Fibroblast of skin of left biceps (primary cell): ENCODE results near the gene GRB10.
"Not testable (repeated sequence)": the region's sequence is repeated elsewhere in the genome, so short reads cannot be mapped to it uniquely, and the experiment has no call there.

ENCODE experiments used
- DNase-seq, 2 experiments: peaks; one replicate each; pipeline ENCODE4 v3.0.0-alpha.2; 2013; ENCODE audit warnings: low read depth in 2 of 2

The GRB10 gene

DNA sequence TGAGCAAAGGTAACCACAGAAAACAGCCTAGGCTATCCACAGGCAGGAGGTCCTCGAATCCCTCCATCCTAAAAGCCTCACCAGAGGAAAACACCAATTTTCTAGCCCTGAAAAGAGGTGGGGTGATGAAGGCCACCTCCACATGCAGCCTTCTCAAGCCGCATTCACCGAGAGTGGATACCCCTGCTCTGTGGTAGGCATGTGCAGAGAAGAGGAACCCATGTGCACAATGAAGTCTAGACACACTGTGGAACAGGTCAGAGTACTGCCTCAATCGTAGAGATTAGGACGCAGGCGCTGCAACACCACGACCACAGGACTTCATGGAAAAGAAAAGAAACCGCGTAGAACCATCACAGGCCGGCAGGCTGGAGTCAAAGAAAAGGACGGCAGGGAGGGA is 38.8 kb downstream of the GRB10 start:
- no peak for DNase-seq

DNA sequence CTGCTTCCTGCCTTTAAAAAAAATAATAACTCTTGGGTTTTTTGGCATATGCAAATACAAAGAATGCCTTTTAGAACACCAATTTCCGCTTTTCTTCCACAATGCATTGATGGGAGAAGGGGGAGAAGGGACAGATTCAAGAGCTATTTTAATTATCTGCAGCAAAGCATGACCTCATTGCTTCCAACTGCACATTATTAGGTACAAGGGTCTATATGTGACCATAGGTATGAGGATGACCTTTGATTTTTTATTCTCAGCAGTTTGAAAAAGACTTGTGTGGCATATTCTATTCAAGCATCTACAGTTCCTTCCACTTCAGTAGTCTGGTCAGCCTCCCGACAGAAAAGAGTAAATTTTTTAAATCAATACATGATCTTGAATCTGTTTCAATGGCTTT is 39.7 kb downstream of the GRB10 start:
- DNase-seq, result no peak

DNA sequence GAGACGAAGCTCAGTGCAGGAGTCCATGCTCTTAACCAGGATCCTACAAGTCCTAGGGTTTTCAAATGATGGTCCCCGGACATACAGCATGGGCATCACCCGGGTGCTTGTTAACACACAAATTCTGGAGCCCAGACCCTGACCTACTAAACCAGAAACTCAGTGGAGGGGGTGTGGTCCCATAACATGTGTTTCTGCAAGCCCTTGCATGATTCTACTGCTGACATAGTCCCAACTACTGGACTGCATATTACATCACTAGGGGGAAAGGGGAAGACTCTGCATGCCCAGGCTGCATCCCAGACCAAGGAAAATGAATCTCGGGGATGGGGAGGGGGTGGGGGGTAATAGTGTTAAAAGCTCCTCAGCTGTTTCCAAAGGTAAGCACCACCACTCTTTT is 40.3 kb downstream of the GRB10 start:
- no peak for DNase-seq

DNA sequence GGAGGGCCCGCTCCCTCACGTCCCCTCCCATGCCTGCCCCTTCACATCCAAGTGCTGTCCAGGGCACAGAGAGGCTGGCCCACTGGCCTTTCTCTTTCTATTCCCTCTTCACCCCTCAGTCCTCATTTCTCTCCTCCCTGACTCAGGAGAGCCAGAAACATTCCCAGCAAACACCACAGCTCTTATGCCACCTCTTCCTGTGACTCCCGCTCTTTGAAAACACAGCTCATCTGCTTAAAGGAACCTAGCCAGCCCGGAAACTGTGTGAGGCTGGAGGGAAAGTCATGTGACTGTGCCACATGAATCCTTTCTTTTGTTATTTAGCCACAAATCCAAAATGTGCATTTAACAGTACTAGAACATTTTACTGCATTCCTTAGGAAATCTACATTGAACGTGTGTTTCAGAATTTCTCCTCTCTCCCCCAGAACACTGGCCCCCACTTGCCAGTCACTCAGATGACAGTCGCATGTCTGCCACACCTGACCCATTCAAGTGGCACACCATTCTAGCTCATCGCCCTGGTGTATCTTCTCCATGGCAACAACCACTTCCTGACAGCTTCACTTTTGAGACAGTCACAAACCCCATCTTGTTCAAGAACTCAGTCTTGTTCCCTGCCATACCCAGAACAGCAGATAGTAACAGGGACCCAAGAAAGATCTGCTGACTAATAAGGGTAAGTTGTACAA is 42.8 kb downstream of the GRB10 start:
- no peak for DNase-seq

DNA sequence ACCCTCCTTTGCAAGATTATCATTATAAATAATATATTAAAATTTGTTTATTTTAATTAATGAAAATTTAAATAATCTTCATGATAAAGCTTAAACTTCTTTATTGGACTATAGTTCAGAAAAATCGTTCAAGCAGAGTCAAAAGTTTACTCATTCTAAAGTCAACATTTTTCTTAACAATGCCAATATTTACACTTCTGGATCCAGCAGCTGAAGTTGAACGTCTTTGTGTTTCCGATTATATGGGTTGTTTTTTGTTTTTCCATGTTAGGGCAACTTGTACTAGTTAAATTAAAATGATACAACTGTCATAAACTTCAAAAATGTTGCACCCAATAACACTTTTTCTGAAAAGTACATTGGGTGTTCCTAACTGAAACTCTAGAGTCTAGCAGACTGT is 43.8 kb downstream of the GRB10 start:
- DNase-seq, result no peak

DNA sequence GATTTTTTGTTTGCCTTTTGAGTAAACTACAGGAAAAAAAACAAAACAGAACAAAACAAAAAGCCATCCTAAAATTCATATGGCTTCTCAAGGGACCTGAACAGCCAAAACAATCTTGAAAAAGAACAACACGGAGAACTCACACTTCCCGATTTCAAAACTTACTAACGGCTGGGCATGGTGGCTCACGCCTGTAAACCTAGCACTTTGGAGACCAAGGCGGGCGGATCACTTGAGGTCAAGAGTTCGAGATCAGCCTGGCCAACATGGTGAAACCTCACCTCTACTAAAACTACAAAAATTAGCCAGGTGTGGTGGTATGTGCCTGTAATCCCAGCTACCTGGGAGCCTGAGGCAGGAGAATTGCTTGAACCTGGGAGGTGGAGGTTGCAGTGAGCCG is 46.9 kb downstream of the GRB10 start:
- not testable (repeated sequence) for DNase-seq

DNA sequence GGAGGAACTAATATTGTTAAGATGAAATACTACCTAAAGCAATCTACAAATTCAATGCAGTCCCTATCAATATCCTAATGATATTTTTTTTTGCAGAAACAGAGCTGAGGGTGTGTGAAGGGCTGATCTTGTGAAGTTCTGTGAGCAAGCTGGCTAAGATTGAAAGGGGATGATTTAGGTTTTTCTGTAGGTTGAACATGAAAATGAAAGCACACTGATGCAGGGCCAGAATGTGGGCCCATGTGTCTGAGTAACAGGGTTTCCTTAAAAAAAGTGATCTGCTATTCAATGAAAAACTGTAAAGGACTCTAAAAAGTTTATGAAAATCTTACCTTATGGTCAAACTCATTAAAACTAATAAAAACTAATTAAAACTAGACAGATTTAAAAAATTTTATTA is 47.4 kb downstream of the GRB10 start:
- no peak for DNase-seq

DNA sequence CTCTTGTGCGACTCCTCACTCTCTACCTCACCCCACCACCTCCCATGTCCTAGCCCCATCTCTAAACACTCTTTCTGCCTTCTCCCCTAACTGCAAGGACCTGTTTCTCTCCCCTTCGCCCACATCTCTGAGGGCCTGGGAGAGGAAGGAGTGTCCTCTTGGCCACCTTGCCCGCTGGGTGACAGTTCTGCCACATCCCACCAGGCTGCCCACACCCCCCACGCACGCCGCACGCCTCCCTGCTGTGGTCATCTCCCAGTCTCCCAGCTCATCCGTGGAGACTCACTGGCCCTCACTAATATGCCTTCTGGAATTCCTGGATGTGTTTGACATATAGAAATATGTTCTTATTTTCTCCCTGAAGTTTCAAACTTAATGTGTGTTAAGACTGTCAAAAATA is 48.5 kb downstream of the GRB10 start:
- no peak for DNase-seq

DNA sequence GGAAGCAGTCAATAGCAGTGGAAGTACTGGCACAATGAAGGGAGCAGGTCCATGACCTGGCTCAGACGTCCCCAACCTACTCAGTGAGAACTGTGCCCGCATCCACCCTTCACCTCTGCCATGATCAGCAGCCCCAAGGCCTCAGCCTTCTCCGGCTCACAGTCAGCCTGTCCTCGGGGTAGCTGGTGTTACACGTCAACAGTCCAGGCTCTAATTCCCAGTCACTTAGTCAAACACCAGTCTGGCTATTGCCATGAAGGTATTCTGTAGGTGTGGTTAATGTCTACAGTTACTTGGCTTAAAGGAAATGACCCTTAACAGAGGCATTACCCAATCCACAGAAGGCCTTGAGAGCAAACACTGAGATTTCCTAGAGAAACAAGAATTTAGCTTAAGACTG is 49.1 kb downstream of the GRB10 start:
- no peak for DNase-seq

DNA sequence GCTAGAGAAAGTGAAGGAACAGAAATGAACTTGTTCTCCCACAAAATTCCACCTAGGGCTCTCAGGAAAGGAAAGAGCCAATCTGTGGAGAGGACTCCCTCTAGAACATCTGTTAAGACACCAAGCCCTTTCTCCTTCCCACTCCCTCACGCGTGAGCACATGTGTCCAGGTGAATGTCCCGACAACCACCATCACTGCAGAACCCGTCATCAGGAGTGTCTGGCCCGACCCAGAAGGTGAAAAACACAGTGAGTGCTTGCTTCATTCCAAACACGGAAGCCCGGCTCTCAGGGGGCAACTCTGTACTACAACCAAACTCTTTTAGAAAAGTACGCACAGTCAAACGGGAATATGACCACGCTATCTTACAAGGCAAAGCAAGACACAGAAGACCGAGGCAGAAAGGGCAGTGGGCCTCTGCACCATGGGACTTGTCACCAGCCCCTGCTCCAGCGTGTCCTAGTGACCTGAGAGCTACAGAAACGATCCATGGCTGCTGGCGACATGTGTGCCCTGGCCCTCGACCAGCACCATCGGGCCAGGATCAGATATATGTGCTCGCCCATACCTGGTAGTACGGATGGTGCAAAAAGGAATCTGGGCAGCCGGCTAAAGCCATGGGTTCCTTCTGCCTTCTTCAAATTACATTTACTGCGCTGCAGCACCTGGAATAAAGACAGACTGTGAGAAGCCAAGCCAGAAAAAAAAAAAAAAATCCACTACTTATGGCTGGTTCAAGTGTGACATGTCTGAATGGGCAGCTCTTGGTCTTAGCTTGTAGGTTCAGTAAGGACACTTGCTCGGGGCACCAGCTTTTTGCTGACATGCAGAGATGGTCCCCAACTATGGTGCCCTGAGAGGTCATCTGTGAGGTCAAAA is 50.8 kb downstream of the GRB10 start:
- no peak for DNase-seq

DNA sequence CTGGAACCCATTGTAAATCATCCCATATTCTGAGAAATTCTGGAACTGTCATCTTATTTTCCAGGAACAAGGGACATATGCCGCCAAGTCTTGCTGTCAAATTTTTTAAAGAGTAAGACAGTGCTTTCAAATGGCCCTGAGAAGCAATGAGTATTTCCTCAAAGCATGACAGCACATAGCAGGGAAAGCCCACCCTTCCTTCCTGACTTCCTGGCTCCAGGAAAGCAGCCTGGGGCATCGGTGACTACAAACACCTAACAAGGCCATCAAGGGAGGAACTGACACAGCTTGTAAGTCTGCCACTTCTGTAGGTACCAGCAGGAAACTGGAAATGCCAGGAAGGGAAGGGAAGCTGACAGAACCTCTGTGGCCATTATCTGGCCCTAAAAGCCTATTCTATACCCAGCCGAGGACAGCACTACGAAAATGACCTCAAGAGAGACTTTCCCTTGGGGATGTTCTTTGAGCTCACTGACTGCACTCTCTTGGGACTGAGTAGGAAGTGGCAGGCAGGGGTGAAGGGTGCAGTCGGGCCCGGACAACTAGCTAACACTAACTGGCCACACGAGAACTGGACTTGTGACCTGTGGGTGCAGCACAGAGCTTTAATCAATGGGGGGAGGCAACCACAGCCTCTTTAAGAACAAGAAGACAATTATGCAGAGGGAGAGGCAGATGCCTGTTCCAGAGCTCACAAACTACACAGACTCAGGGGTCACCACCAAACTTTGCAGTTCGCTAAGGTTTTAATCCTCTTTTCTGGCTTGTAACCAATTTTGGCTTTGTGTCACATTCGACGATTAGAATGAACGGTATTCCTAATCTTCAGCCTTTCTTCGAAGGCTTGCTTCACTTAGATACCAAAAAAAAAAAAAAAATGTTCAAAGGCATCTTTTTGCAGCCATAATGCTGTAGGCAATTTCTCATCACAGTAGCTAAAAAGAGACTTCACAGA is 52.0 kb downstream of the GRB10 start:
- no peak for DNase-seq

DNA sequence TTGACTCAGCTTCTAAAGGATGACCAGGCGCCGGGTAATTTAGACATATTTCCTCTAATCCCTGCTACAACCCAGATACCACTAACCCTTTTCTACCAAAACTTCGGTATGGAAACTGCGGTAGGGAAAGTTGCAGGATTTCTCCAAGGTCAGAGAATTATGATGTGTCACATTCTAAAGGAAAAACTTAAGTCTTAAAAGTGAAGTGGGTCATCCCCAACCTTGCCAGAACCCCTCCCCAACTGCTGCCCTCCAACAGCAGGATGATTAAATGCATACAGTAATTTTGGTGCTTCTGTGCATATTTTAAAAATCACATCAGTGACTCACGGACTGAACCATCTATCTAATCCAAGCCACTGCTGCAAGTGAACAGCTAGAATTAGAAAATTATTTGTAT is 52.7 kb downstream of the GRB10 start:
- peak; percentile 41 to 56 for DNase-seq

DNA sequence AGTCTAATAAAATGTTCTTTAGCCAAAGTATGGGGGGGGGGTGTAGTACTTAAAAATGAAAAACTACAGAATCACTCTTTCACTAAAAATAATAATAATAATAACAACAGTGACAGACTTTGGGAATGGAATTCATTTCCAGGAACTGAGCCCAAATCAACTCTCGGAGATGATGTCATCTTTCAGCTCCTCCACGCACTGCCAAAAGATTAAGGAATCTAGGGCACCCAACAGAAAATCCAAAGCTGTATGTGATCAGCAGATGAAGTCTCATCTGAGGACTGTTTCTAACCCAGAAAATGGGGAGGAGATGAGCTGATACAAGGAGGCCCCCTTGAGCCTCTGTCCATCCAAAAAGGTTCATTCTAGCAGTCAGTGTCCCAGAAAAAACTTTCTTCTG is 54.5 kb downstream of the GRB10 start:
- DNase-seq, result peak; percentile 9 to 23

DNA sequence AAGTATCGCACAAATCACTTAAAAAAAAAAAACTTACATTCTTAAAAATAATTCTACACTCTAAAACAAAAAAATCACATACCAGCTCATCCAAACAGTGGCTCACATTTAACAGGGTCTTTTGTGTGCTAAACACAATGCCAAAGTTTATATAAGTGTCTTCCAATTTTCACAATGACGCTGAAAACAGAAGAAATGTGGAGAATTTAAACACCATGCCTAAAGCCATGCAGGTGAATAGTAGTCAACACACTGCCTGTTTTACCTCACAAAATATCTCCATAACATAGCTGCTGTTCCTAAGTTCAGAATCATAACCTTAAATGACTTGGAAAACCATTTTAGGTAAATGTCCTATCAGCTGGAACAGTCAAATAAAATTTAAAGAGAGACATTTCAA is 55.0 kb downstream of the GRB10 start:
- no peak for DNase-seq

DNA sequence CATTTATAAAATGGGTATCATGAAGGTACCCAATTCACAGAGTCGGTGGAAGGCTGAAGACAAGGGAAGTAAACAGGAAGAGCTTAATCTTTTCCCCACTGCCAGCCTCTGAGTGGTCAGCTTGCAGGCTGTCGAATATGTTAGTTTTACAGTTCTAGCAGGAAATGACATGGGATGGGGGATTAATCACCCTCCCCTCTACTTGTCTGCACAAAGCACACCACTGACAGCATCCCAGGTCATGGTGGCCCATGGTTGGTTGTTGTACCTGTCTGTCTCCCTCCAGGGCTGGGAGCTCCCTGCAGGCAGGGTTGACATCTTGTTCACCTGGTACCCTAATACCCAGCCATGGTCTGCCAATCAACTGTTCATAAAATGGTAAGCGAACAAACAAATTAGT is 55.6 kb downstream of the GRB10 start:
- DNase-seq, result no peak

DNA sequence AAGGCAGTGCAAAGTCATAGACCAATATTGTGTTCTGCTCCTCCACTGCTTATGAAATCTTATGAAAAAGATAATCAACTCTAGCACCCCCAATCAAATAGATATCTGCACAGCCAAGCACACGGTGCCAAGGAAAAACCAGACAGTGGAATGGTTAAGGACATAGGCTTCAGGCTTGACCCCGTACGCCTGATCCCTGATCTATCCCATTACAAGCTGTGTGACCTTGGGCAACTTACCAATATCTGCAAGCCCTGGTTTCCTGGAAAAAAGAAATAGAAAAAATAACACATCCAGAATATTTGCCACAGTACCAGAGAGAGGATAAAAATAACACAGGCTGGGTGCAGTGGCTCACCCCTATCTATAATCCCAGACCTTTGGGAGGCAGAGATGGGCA is 56.9 kb downstream of the GRB10 start:
- no peak for DNase-seq

DNA sequence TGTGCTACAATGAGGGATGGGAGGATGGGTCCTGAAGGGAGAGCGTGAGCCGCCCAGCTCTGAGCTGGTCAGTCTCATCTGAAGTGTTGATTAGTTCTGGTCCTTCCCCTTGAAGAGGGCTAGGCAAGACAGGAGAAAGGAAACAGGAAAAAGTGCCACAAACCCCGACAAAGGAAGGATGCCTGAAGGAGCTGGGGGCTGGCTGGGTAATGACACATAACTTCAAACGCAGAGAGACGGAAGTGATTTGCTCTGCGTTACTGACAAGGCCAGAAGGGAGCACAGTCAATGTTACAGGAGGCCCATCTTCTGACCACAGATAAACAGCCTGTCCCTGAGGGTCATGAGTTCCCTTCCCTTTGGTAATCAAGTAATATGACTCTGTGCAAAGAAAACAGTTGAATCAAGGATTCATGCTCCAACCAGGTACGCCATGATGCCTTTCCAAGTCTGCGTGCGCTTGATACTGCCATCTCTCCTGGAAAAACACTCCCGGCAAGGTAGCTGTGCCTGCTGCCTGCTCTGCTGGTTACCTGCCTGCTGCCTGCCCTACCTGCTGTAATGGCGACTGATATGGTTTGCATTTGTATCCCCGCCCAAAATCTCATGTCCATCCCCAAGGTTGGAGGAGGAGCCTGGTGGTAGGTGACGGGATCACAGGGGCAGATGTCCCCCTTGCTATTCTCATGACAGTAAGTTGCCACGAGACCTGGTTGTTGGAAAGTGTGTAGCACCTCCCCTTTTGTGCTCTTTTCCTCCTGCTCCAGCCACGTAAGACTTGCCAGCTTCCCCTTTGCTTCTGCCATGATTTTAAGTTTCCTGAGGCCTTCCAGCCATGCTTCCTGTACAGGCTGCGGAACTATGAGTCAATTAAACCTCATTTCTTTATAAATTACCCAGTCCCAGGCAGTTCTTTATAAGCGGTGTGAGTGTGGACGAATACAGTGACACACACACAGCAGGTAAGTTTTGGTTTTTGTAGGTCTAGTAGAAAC is 57.9 kb downstream of the GRB10 start:
- no peak for DNase-seq

DNA sequence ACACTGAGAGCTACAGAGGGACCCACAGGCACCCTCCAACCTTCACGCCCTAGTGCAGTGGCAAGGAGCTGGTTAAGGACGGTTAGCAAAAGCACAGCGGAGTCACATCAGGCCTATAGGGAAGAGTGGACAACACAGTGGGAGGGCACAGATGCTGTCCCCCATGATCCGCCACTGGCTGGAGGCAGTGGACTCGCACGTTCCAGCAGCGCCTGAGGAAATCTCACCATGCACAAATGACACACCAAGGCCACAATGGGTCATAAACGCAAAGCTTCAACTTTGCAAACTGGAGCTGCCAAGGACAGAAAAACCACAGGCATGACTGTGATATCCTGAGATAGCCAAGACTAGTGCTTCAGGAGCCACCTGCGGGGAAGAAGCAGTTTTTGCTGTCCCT is 58.8 kb downstream of the GRB10 start:
- DNase-seq, result no peak

DNA sequence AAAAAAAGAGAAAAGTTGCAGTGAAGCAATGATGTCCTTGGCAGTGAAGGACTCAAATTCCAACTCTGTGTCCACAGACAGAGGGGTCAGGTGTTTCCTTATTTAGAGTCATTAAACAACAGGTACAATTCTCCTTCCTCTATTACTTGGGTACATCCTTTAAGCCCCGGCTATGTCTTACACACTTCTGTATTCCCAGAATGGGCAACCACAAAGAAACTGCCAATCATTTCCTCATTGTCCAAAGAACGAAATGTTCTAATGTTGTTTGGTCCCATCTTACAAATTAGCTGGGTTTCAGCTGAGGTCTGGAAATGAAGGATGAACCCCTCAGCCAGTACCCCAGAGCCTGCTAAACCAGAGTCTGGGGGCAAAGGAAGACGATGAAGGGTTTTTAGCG is 59.5 kb downstream of the GRB10 start:
- DNase-seq, result no peak

DNA sequence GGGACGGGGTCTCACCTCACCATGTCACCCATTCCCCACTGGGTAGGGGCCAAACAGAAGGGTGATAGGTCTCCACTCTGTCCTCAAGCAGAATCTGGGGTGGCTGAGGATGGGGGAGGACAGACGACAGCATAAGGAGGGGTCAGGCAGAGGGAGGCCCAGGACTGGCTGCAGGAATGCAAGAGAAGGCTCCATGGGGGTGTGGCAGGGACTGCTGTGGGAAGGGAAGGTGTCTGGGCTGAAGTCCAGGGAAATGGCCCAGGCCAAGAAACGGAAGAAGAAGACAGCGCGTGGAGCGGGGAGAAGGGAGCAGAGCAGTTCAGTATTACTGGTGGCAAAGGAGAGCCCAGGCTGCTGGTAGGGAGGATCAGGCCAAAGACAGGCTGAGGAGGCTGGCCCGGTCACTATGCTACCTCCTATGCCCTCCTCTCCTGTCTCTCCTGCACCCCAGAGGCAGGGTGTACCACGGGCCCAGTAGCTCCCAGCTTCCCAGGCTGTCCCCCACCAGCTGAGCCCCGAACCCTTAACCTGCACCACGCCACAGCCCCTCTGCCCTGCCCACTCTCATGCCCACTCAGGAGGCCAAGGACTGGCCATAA is 60.9 kb downstream of the GRB10 start:
- no peak for DNase-seq

DNA sequence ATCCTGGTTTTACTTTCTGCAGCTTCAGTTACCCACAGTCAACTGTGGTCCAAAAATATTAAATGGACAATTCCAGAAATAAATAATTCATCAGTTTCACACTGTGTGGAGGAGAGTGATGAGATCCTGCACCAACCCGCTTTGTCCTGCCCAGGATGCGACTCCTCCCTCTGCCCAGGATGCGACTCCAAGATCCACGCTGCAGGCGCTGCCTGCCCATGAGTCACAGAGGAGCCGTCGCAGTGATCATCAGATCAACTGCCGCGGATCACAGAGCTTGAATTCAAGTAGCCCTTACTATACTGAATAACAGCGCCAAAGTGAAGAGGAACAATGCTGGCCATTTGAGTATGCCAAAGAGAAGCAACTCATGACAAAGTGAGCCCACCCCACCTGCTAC is 61.5 kb downstream of the GRB10 start:
- DNase-seq, result no peak
